IMR-90 (cell line): ENCODE results near the gene SYMPK. TPM values are rescaled to one million over a fixed set of nuclear protein-coding genes. Genes with fewer than 3 reads are reported as not detected.

Experiments
- ATAC-seq: fragments of 200-7000 bp; cut with Tn5 transposase; 2 replicates; pipeline ENCODE4 v1.9.1; 2020; ENCODE audit warnings: low read depth, mild to moderate bottlenecking, moderate library complexity
- BruUV-seq: library from RNA; stranded (reverse); fragments of 400-500 nt; replicated peaks from 2 replicates; lab custom pipeline; 2021; lab: Mats Ljungman, UMichigan
- CTCF ChIA-PET: fragments of 300-600 bp; formaldehyde crosslinking; extraction: SDS; loops from one replicate; lab custom pipeline; 2021; ENCODE audit warnings: antibody characterized with exemption; lab: Yijun Ruan, JAX
- POLR2A ChIA-PET: fragments of 300-600 bp; sonication (Branson Sonifier 250); formaldehyde crosslinking; loops from one replicate; lab custom pipeline; 2022; ENCODE audit warnings: antibody characterized with exemption; ENCODE audit not compliant: unreplicated experiment; lab: Charles Lee
- DNase-seq: peaks from one replicate; pipeline ENCODE4 v3.0.0; 2013
- H2AFZ ChIP-seq: replicated peaks from 2 replicates; pipeline ENCODE3; 2013; ENCODE audit warnings: low read length, mild to moderate bottlenecking; ENCODE audit not compliant: poor library complexity
- H2AK5ac ChIP-seq: 2 replicates; pipeline ENCODE4 v1.6.1; 2013; ENCODE audit warnings: low read depth, low read length, inconsistent platforms
- H2AK9ac ChIP-seq: replicated peaks from 2 replicates; pipeline ENCODE3; 2013; ENCODE audit warnings: mild to moderate bottlenecking, low read depth, low read length, moderate library complexity; ENCODE audit not compliant: poor library complexity
- H2BK120ac ChIP-seq: 2 replicates; pipeline ENCODE4 v1.6.1; 2013; ENCODE audit warnings: low read depth, low read length, inconsistent platforms
- H2BK15ac ChIP-seq: 3 replicates; pipeline ENCODE4 v1.6.1; 2013; ENCODE audit warnings: low read depth, low read length, inconsistent platforms
- H2BK20ac ChIP-seq: 2 replicates; pipeline ENCODE4 v1.6.1; 2013; ENCODE audit warnings: low read depth, mild to moderate bottlenecking, inconsistent platforms, low read length, moderate library complexity
- H2BK5ac ChIP-seq: 2 replicates; pipeline ENCODE4 v1.6.1; 2013; ENCODE audit warnings: mild to moderate bottlenecking, low read depth, low read length, inconsistent platforms; ENCODE audit not compliant: poor library complexity, severe bottlenecking
- H3K14ac ChIP-seq: replicated peaks from 2 replicates; pipeline ENCODE4 v1.6.1; 2013; ENCODE audit warnings: low read depth, low read length, inconsistent platforms
- H3K18ac ChIP-seq: 2 replicates; pipeline ENCODE4 v1.6.1; 2013; ENCODE audit warnings: low read depth, low read length, control low read depth
- H3K23ac ChIP-seq: 2 replicates; pipeline ENCODE4 v1.6.1; 2013; ENCODE audit warnings: low read depth, low read length, inconsistent platforms
- H3K27ac ChIP-seq: 2 replicates; pipeline ENCODE4 v1.5.1; 2013; ENCODE audit warnings: mild to moderate bottlenecking, control low read depth, low read length; ENCODE audit not compliant: insufficient read depth
- H3K27me3 ChIP-seq: 2 replicates; pipeline ENCODE4 v1.6.1; 2013; ENCODE audit warnings: low read length; ENCODE audit not compliant: control insufficient read depth, insufficient read depth
- H3K36me3 ChIP-seq: 2 replicates; pipeline ENCODE4 v1.6.1; 2013; ENCODE audit warnings: low read length, mixed read lengths; ENCODE audit not compliant: control insufficient read depth, insufficient read depth
- H3K4ac ChIP-seq: 2 replicates; pipeline ENCODE4 v1.6.1; 2013; ENCODE audit warnings: low read depth, low read length, inconsistent platforms
- H3K4me1 ChIP-seq: 2 replicates; pipeline ENCODE4 v1.6.1; 2013; ENCODE audit warnings: low read length, mixed read lengths; ENCODE audit not compliant: control insufficient read depth, insufficient read depth
- H3K4me2 ChIP-seq: 2 replicates; pipeline ENCODE4 v1.6.1; 2013; ENCODE audit warnings: low read depth, mild to moderate bottlenecking, control low read depth, low read length, moderate library complexity
- H3K4me3 ChIP-seq: 2 replicates; pipeline ENCODE4 v1.5.1; 2013; ENCODE audit warnings: low read depth, mild to moderate bottlenecking, control low read depth, low read length, moderate library complexity; ENCODE audit not compliant: insufficient read depth
- H3K56ac ChIP-seq: 2 replicates; pipeline ENCODE4 v1.6.1; 2013; ENCODE audit warnings: low read length, inconsistent platforms; ENCODE audit not compliant: insufficient read depth; ENCODE audit errors: extremely low read depth
- H3K79me1 ChIP-seq, 2 experiments: 2 replicates each; pipeline ENCODE4 v1.6.1; 2013; ENCODE audit warnings: low read length in 2 of 2, inconsistent platforms in 1 of 2, low read depth in 1 of 2
- H3K9ac ChIP-seq: 2 replicates; pipeline ENCODE4 v1.6.1; 2013; ENCODE audit warnings: low read depth, low read length, control low read depth
- H3K9me1 ChIP-seq: 2 replicates; pipeline ENCODE4 v1.6.1; 2013; ENCODE audit warnings: low read length, inconsistent platforms; ENCODE audit not compliant: insufficient read depth
- H3K9me3 ChIP-seq: 2 replicates; pipeline ENCODE4 v1.6.1; 2013; ENCODE audit warnings: low read length; ENCODE audit not compliant: control insufficient read depth, insufficient read depth
- H4K20me1 ChIP-seq: 2 replicates; pipeline ENCODE4 v1.6.1; 2013; ENCODE audit warnings: low read length, inconsistent platforms; ENCODE audit not compliant: insufficient read depth
- H4K5ac ChIP-seq: 2 replicates; pipeline ENCODE4 v1.6.1; 2013; ENCODE audit warnings: mild to moderate bottlenecking, low read depth, low read length, control low read depth
- H4K8ac ChIP-seq, 2 experiments: 2 replicates each; pipeline ENCODE4 v1.6.1; 2013; ENCODE audit warnings: low read depth in 2 of 2, low read length in 2 of 2, control low read depth in 1 of 2, inconsistent platforms in 1 of 2
- H4K91ac ChIP-seq: 2 replicates; pipeline ENCODE4 v1.6.1; 2013; ENCODE audit warnings: low read depth, low read length, inconsistent platforms; ENCODE audit not compliant: insufficient read depth
- BHLHE40 ChIP-seq: fragments of 150-350 bp; IDR thresholded peaks from 2 replicates; pipeline ENCODE4 v1.6.1; 2016; ENCODE audit warnings: mild to moderate bottlenecking, low read depth, low read length
- CTCF ChIP-seq: conservative IDR thresholded peaks from 2 replicates; pipeline ENCODE4 v1.5.1; 2012; ENCODE audit warnings: mild to moderate bottlenecking, low read depth, low read length, improper control_type of control experiment
- FOS ChIP-seq: fragments of 150-350 bp; IDR thresholded peaks from 2 replicates; pipeline ENCODE4 v1.6.1; 2016; ENCODE audit warnings: low read depth, low read length
- MAZ ChIP-seq: IDR thresholded peaks from 2 replicates; pipeline ENCODE4 v1.6.1; 2012; ENCODE audit warnings: low read depth, mild to moderate bottlenecking, low read length, improper control_type of control experiment, moderate library complexity, borderline replicate concordance
- RCOR1 ChIP-seq: IDR thresholded peaks from 2 replicates; pipeline ENCODE4 v1.6.1; 2012; ENCODE audit warnings: mild to moderate bottlenecking, low read length, improper control_type of control experiment; ENCODE audit not compliant: insufficient replicate concordance
- WGBS, 2 experiments: methylation state at CpG; one replicate each; pipeline versions ENCODE4 v1.1.5 to v1.1.7; 2013; ENCODE audit warnings: missing lambda C conversion rate in 2 of 2; ENCODE audit not compliant: insufficient read length in 1 of 2; ENCODE audit errors: extremely low coverage in 2 of 2; 5-methylcytosine and 5-hydroxymethylcytosine counted together
- dilution Hi-C: fragments of 300-500 bp; cut with HindIII; formaldehyde crosslinking; loops from one replicate; pipeline ENCODE4 v1.14.3; 2018; ENCODE audit warnings: low sequenced_read_pairs; ENCODE audit not compliant: unreplicated experiment
- in situ Hi-C: fragments of 300-500 bp; cut with MboI; formaldehyde crosslinking; loops from 3 replicates; pipeline ENCODE4 v1.14.3; 2019; ENCODE audit warnings: low sequenced_read_pairs, inconsistent platforms, mixed read lengths
- intact Hi-C: fragments of 100-400 bp; cut with micrococcal nuclease; formaldehyde crosslinking; loops from 2 replicates; pipeline ENCODE4 v1.10.0; 2022
- polyA plus RNA-seq, 3 experiments: library from polyadenylated mRNA; depleted of rRNA; stranded (reverse); fragments of >200 nt; gene quantifications; 2 replicates each; pipeline ENCODE4 v1.2.3, GENCODE V29; 2012; ENCODE audit warnings: low replicate concordance in 1 of 3
- total RNA-seq: library from RNA; depleted of rRNA; stranded (reverse); fragments of >200 nt; gene quantifications from 2 replicates; pipeline ENCODE4 v1.2.3, GENCODE V29; 2012

Gene SYMPK
- total and polyA plus RNA-seq, 2 of the 4 experiments (the other 2 are of a cell fraction) = 35.3 to 71.5 TPM

- Histone ChIP-seq H2AFZ (peak overlapping the region; percentile 99), H2BK20ac (no peak overlapping the region; the same call in 1 of the 2 replicates), H3K4ac (peak overlapping the region; percentile 91), H3K14ac (peak overlapping the region; percentile 65; the same call in 1 of the 2 replicates), H3K9me3 (no peaks in the 10 kb centered on the region), H4K8ac (peak overlapping the region; percentile 69 to 95), H3K18ac (no peak overlapping the region), H2BK5ac (peak overlapping the region; percentile 52), H2BK120ac (peak overlapping the region; percentile 21; the same call in 1 of the 2 replicates), H4K91ac (peak overlapping the region; percentile 86), H3K9me1 (peaks cover 7% of the 10 kb centered on the region; the same call in 1 of the 2 replicates), H3K27ac (peak overlapping the region; percentile 68), H3K4me3 (peak overlapping the region; percentile 56), H4K20me1 (0 out of 2 replicates have a peak, but pooled peaks cover 9% of the 10 kb centered on the region), H3K9ac (peak overlapping the region; percentile 75), H3K4me1 (0 out of 2 replicates have a peak, but pooled peaks cover 4% of the 10 kb centered on the region), H3K56ac (no peak overlapping the region; the same call in 1 of the 2 replicates), H3K36me3 (peaks cover 14% of the 10 kb centered on the region), H2AK5ac (0 out of 2 replicates have a peak overlapping the region, but pooled peaks have one; percentile 7), H2AK9ac (peak overlapping the region; percentile 85), H3K4me2 (peak overlapping the region; percentile 77), H3K79me1 (peaks cover 9 to 21% of the 10 kb centered on the region in 2 experiments), H3K23ac (peak overlapping the region; percentile 70; the same call in 1 of the 2 replicates), H2BK15ac (no peak overlapping the region), H3K27me3 (no peaks in the 10 kb centered on the region), H4K5ac (peak overlapping the region; percentile 66)
- DNase-seq (peak; percentile 96), ATAC-seq (peak; percentile 93)
- POLR2A ChIA-PET = no interaction called here
- TF ChIP-seq FOS (no peak), BHLHE40 (no peak), CTCF (peak; percentile 2; the same call in 1 of the 2 replicates), MAZ (peak; percentile 86), RCOR1 (peak; percentile 44)
- intact Hi-C loops (no loop called here), in situ Hi-C loops (no loop called here), dilution Hi-C loops (no loop called here)
- CTCF ChIA-PET = interaction anchor here (0.6 kb wide), 1 partner anchor 1837 kb away, joined by 3 read pairs; no protein-coding TSS in a partner anchor
- 9% methylated on average over 20 of the region's 73 CpGs; no CpG with 5 or more reads in 1 of the 2 experiments for WGBS, 2 experiments
- no TSS peak for BruUV-seq
Observed at GRCh38 chr19:45902651-45903625, 40.0 kb upstream of the SYMPK start.
